HS-27A (cell line): ENCODE results near the gene EFNB2.

Experiments used
- DNase-seq: peaks from one replicate; pipeline ENCODE4 v3.0.0-alpha.2; 2012; ENCODE audit warnings: low read depth, missing footprints

Gene EFNB2

GRCh38 chr13:106550570-106551135, 15.2 kb upstream of the EFNB2 start:
- no peak for DNase-seq

- DNase-seq, result no peak
Measured at GRCh38 chr13:106548064-106548696, 12.7 kb upstream of the EFNB2 start.

GRCh38 chr13:106541826-106542225, 6.4 kb upstream of the EFNB2 start:
- no peak for DNase-seq

GRCh38 chr13:106540613-106541012, 5.2 kb upstream of the EFNB2 start:
- DNase-seq, result no peak

GRCh38 chr13:106537521-106537920, 2.1 kb upstream of the EFNB2 start:
- DNase-seq, result no peak

GRCh38 chr13:106536244-106537034, 977 bp upstream of the EFNB2 start:
- DNase-seq, result no peak

GRCh38 chr13:106534639-106535551, 567 bp downstream of the EFNB2 start:
- DNase-seq, result no peak

GRCh38 chr13:106533943-106534638, 1.4 kb downstream of the EFNB2 start:
- no peak for DNase-seq

- no peak for DNase-seq
Measured at GRCh38 chr13:106533101-106533942, 2.1 kb downstream of the EFNB2 start.

- no peak for DNase-seq
Measured at GRCh38 chr13:106532111-106532929, 3.1 kb downstream of the EFNB2 start.

GRCh38 chr13:106530980-106531481, 4.4 kb downstream of the EFNB2 start:
- no peak for DNase-seq

GRCh38 chr13:106530171-106530851, 5.2 kb downstream of the EFNB2 start:
- no peak for DNase-seq

- DNase-seq, result no peak
Measured at GRCh38 chr13:106529415-106530170, 5.9 kb downstream of the EFNB2 start.

- DNase-seq, result no peak
Measured at GRCh38 chr13:106528718-106529414, 6.6 kb downstream of the EFNB2 start.

GRCh38 chr13:106527826-106528225, 7.6 kb downstream of the EFNB2 start:
- DNase-seq, result no peak

GRCh38 chr13:106527445-106527801, 8.0 kb downstream of the EFNB2 start:
- no peak for DNase-seq

GRCh38 chr13:106526738-106527444, 8.6 kb downstream of the EFNB2 start:
- no peak for DNase-seq
